Upper lobe of left lung (tissue), 6 donors: Measurements from ENCODE around the gene EHHADH. TPM values are rescaled to one million over a fixed set of nuclear protein-coding genes. Genes with fewer than 3 reads are reported as not detected.

ENCODE experiments used
- ATAC-seq, 2 donors: fragments of 200-7000 bp; cut with Tn5 transposase; one replicate each; pipeline ENCODE4 v1.9.1; 2022; ENCODE audit warnings: mild to moderate bottlenecking in 2 of 2, moderate library complexity in 2 of 2; ENCODE audit not compliant: low FRiP score in 2 of 2
- DNase-seq, 2 donors: peaks; one replicate each; pipeline ENCODE4 v3.0.0-alpha.2; 2019 to 2020
- H3K27ac ChIP-seq, 4 donors: fragments of 200-600 bp; sonication (generic); one replicate each; pipeline ENCODE4 v1.5.1; 2016 to 2019
- H3K27me3 ChIP-seq, 4 donors: fragments of 200-600 bp; sonication (generic); one replicate each; pipeline ENCODE4 v1.5.1; 2017 to 2019
- H3K36me3 ChIP-seq, 4 donors: fragments of 200-600 bp; sonication (generic); one replicate each; pipeline ENCODE4 v1.5.1; 2016 to 2019
- H3K4me1 ChIP-seq, 4 donors: fragments of 200-600 bp; sonication (generic); one replicate each; pipeline ENCODE4 v1.5.1; 2018 to 2019
- H3K4me3 ChIP-seq, 4 donors: fragments of 200-600 bp; sonication (generic); one replicate each; pipeline ENCODE4 v1.5.1; 2017 to 2019; ENCODE audit warnings: mild to moderate bottlenecking in 2 of 4, moderate library complexity in 1 of 4
- H3K9me3 ChIP-seq, 4 donors: fragments of 200-600 bp; sonication (generic); one replicate each; pipeline ENCODE4 v1.5.1; 2018 to 2019
- EP300 ChIP-seq, 4 donors: sonication (generic); formaldehyde crosslinking; IDR thresholded peaks; one replicate each; pipeline ENCODE4 v1.5.1; 2017; ENCODE audit warnings: antibody characterized with exemption in 4 of 4, control low read depth in 2 of 4
- POLR2A ChIP-seq, 4 donors: fragments of 450-650 bp; IDR thresholded peaks; one replicate each; pipeline ENCODE4 v1.5.1; 2016 to 2017; ENCODE audit warnings: antibody characterized with exemption in 4 of 4, mild to moderate bottlenecking in 2 of 4
- POLR2AphosphoS5 ChIP-seq, 2 donors: sonication (generic); formaldehyde crosslinking; IDR thresholded peaks; one replicate each; pipeline ENCODE4 v1.5.1; 2017; ENCODE audit warnings: antibody characterized with exemption in 2 of 2
- WGBS, 2 donors: methylation state at CpG; one replicate each; pipeline ENCODE4 v1.1.5; 2017 to 2018; 5-methylcytosine and 5-hydroxymethylcytosine counted together
- total RNA-seq, 6 donors: library from RNA; depleted of rRNA in 4 of 6; stranded (reverse); fragments of >200 nt in 4 of 6; gene quantifications; one replicate each; pipeline versions ENCODE4 v1.1.0 to v1.2.1, GENCODE V29; 2016 to 2021
- TF ChIP-seq, protein P1 (sequence below), 6 experiments: fragments of 450-650 bp in 4 of 6; fragments of 200-600 bp in 2 of 6; sonication (generic) in 2 of 6; IDR thresholded peaks; one replicate each; pipeline ENCODE4 v1.5.1; 2016 to 2019; ENCODE audit warnings: antibody characterized with exemption in 6 of 6
- donor health status: DM: no; HTN: no; CAD: no; lungs with moderate emphysema.
- donor health status: DM: no; HTN: yes; CAD: no; lungs with severe emphysema.

The EHHADH gene
- total RNA-seq, 6 donors from 2014 or later, result 3.6 to 14.8 (median 7.6) TPM

DNA sequence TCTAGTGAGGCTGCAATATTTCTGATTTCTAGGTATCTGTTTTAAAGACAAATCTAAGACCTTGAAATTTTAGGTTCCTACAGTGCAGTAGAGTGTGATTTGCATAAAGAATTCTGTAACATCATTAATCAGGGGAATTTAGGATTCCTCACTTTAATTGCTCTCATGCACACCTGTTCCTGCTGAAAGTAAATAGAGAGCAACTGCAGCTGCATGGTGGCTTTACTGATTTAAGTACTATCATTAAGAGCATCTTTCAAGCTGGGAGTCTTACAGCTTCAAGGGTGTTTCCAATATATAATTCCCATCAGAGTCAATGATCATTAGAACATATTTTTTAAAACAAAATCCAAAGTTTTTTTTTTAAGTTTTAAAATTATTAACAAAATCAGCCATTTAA is 65.0 kb downstream of the EHHADH start:
- H3K27ac ChIP-seq, result no peak overlapping the region
- no peak for TF ChIP-seq POLR2A (IDR thresholded peaks at IDR 0.05)
- TF ChIP-seq EP300 (IDR thresholded peaks at IDR 0.05), result no peak
- no peak for TF ChIP-seq POLR2AphosphoS5 (IDR thresholded peaks at IDR 0.05)
- TF ChIP-seq, protein P1, sequence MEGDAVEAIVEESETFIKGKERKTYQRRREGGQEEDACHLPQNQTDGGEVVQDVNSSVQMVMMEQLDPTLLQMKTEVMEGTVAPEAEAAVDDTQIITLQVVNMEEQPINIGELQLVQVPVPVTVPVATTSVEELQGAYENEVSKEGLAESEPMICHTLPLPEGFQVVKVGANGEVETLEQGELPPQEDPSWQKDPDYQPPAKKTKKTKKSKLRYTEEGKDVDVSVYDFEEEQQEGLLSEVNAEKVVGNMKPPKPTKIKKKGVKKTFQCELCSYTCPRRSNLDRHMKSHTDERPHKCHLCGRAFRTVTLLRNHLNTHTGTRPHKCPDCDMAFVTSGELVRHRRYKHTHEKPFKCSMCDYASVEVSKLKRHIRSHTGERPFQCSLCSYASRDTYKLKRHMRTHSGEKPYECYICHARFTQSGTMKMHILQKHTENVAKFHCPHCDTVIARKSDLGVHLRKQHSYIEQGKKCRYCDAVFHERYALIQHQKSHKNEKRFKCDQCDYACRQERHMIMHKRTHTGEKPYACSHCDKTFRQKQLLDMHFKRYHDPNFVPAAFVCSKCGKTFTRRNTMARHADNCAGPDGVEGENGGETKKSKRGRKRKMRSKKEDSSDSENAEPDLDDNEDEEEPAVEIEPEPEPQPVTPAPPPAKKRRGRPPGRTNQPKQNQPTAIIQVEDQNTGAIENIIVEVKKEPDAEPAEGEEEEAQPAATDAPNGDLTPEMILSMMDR (IDR thresholded peaks at IDR 0.05), result no peak
- no peaks in the 10 kb centered on the region for H3K9me3 ChIP-seq
- H3K4me3 ChIP-seq, result no peak overlapping the region
- H3K4me1 ChIP-seq, result no peaks in the 10 kb centered on the region
- peaks cover 0 to 13% (median 3%) of the 10 kb centered on the region in 4 donors for H3K36me3 ChIP-seq
- no peaks in the 10 kb centered on the region for H3K27me3 ChIP-seq
- no peak for DNase-seq
- no peak for ATAC-seq

DNA sequence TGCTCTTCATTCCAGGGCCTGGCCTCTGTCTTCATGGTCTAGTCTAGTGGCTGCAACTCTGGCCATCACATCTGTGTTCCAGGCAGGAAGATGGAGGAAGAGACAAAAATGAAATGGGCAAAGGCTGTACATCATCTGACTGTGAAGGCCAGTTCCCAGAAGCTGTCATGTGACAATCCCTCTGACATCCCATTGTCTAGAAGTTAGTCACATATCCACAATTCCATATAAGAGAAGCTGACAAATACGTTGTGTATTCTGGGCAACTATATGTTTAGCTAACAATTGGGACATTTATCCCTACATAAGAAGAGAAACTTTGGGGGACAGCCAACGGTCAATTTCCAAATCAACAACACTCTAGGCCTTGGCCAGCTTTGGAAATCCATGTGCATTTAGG is 66.5 kb downstream of the EHHADH start:
- H3K27ac ChIP-seq, result no peak overlapping the region
- DNase-seq (no peak), ATAC-seq (no peak)
- TF ChIP-seq, protein P1 (IDR thresholded peaks at IDR 0.05), result no peak
- no peak for TF ChIP-seq POLR2AphosphoS5 (IDR thresholded peaks at IDR 0.05)
- TF ChIP-seq POLR2A (IDR thresholded peaks at IDR 0.05), result no peak
- TF ChIP-seq EP300 (IDR thresholded peaks at IDR 0.05), result no peak
- H3K9me3 ChIP-seq, result no peaks in the 10 kb centered on the region
- H3K4me1 ChIP-seq, result no peaks in the 10 kb centered on the region
- peaks cover 0 to 7% (median 2%) of the 10 kb centered on the region in 4 donors for H3K36me3 ChIP-seq
- no peaks in the 10 kb centered on the region for H3K27me3 ChIP-seq
- H3K4me3 ChIP-seq, result no peak overlapping the region
- 84 to 88% methylated on average over 2 of the region's 2 CpGs for WGBS, 2 donors

DNA sequence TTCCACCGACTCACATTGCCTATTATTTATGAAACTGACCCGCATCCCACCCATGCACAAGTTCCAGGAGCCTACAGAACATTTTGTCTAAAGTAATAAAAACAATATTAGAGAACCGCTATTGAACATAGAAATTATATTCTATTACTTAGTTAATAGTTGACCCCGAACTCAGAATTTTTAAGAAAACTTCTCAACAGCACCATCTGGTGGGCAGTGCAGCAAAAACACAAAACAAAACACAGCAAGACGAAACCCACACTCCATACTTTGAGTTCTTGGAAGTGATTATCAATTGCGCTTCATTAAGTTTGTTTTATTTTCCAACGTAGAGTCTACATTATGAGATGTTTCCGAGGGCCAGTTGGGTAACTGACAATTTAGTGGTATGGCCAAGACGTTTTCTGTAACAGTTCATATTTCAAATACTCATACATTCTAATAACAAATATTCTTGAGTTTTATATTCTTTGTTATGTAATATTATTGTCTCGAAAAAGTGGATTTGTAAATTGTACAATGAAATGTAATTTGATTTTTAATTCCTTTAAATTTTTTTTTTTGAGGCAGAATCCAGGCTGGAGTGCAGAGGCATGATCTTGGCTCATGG is 77.0 kb downstream of the EHHADH start:
- WGBS, 2 donors, result 19 to 21% methylated on average over 10 of the region's 10 CpGs
- peaks cover 0 to 16% (median 11%) of the 10 kb centered on the region in 4 donors for H3K4me1 ChIP-seq
- H3K36me3 ChIP-seq, result no peaks in the 10 kb centered on the region
- no peak overlapping the region for H3K4me3 ChIP-seq
- no peak for DNase-seq
- H3K27ac ChIP-seq, result no peak overlapping the region
- no peaks in the 10 kb centered on the region for H3K9me3 ChIP-seq
- TF ChIP-seq POLR2A (IDR thresholded peaks at IDR 0.05) (no peak), POLR2AphosphoS5 (IDR thresholded peaks at IDR 0.05) (no peak), EP300 (IDR thresholded peaks at IDR 0.05) (no peak)
- TF ChIP-seq, protein P1 (IDR thresholded peaks at IDR 0.05), result peak in 5 of 6 experiments; percentile 46 to 65 (median 60)
- no peaks in the 10 kb centered on the region for H3K27me3 ChIP-seq
- peak in 1 of 2 donors; percentile 58 for ATAC-seq

DNA sequence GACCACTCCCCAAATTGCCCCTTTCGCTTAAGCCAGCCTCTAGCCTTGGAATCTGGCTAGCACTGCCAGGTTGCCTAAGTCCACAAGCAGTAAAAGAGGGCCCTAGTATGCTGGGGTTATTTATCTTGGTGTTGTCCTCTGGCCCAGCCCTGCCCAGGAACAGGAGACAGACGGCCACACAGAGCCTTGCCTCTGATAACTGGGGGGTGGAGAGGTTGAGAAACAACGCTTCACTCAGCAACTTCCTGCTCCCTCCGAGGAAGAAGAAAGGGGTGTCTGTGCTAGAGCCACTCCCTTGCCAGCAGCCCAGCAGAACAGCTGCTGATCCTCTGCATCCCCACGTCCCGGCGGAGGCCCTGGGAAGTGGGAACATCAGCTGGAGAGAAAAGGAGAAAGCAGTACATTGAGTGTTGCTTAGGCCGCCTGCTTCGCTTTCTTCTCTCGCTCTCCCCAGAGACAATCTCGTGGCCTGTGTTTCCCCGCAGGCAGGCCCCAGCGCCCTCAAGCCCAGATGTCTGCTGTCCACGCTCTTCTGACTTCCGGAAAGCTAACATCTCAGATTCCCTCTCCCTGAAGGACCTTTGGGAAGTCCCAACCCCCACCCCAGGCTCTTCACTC is 78.4 kb downstream of the EHHADH start:
- Histone ChIP-seq H3K27ac (peak overlapping the region in 3 of 4 donors; percentile 10 to 59 (median 57)), H3K27me3 (no peaks in the 10 kb centered on the region), H3K36me3 (no peaks in the 10 kb centered on the region), H3K9me3 (no peaks in the 10 kb centered on the region), H3K4me3 (peak overlapping the region in 1 of 4 donors; percentile 15), H3K4me1 (peaks cover 0 to 16% (median 11%) of the 10 kb centered on the region in 4 donors)
- ATAC-seq (peak; percentile 65 to 73), DNase-seq (peak; percentile 42 to 49)
- TF ChIP-seq POLR2A (IDR thresholded peaks at IDR 0.05) (no peak), POLR2AphosphoS5 (IDR thresholded peaks at IDR 0.05) (no peak), EP300 (IDR thresholded peaks at IDR 0.05) (no peak)
- TF ChIP-seq, protein P1 (IDR thresholded peaks at IDR 0.05), result no peak
- 46 to 52% methylated on average over 15 of the region's 15 CpGs for WGBS, 2 donors
